Loucy (cell line): Measurements from ENCODE around the gene ZNF865.

Source experiments
- H2AFZ ChIP-seq: fragments of 200-600 bp; sonication (generic); 2 replicates; pipeline ENCODE4 v1.6.0; 2016; ENCODE audit warnings: antibody characterized with exemption, mild to moderate bottlenecking, low read length, moderate library complexity
- H3F3A ChIP-seq: fragments of 200-600 bp; 2 replicates; pipeline ENCODE4 v1.6.0; 2016; ENCODE audit warnings: antibody characterized with exemption, low read depth, mild to moderate bottlenecking
- H3K27me3 ChIP-seq: fragments of 200-600 bp; sonication (generic); 2 replicates; pipeline ENCODE4 v1.6.1; 2014; ENCODE audit warnings: low read length, mild to moderate bottlenecking; ENCODE audit not compliant: insufficient read depth, poor library complexity, severe bottlenecking
- H3K36me3 ChIP-seq: fragments of 200-600 bp; sonication (generic); 2 replicates; pipeline ENCODE4 v1.6.1; 2016; ENCODE audit warnings: low read length; ENCODE audit not compliant: insufficient read depth
- H3K4me1 ChIP-seq: fragments of 200-600 bp; sonication (generic); 2 replicates; pipeline ENCODE4 v1.5.1; 2014; ENCODE audit warnings: low read length, mild to moderate bottlenecking; ENCODE audit not compliant: insufficient read depth, poor library complexity, severe bottlenecking
- H3K4me2 ChIP-seq: fragments of 200-600 bp; sonication (generic); 2 replicates; pipeline ENCODE4 v1.6.0; 2014; ENCODE audit warnings: antibody characterized with exemption, low read length, low read depth, mild to moderate bottlenecking; ENCODE audit not compliant: poor library complexity, severe bottlenecking
- H3K4me3 ChIP-seq: fragments of 200-600 bp; sonication (generic); 2 replicates; pipeline ENCODE4 v1.5.1; 2014; ENCODE audit warnings: low read length, mild to moderate bottlenecking, mixed read lengths; ENCODE audit not compliant: poor library complexity, severe bottlenecking
- H3K79me2 ChIP-seq: fragments of 200-600 bp; sonication (generic); 2 replicates; pipeline ENCODE4 v1.6.1; 2014; ENCODE audit warnings: low read length; ENCODE audit not compliant: insufficient read depth
- H3K9ac ChIP-seq: fragments of 200-600 bp; sonication (generic); 2 replicates; pipeline ENCODE4 v1.6.0; 2014; ENCODE audit warnings: mild to moderate bottlenecking, low read depth, low read length, moderate library complexity; ENCODE audit not compliant: poor library complexity, severe bottlenecking
- H3K9me2 ChIP-seq: fragments of 200-600 bp; sonication (generic); replicated peaks from 2 replicates; pipeline ENCODE4 v1.6.1; 2016; ENCODE audit warnings: low read depth, low read length, mixed read lengths
- H3K9me3 ChIP-seq: fragments of 200-600 bp; sonication (generic); 2 replicates; pipeline ENCODE4 v1.6.1; 2014; ENCODE audit warnings: mild to moderate bottlenecking, antibody characterized with exemption, low read length, low read depth; ENCODE audit not compliant: insufficient read depth
- H4K20me1 ChIP-seq: fragments of 200-600 bp; sonication (generic); 2 replicates; pipeline ENCODE4 v1.6.0; 2014; ENCODE audit warnings: antibody characterized with exemption, low read length, mild to moderate bottlenecking; ENCODE audit not compliant: insufficient read depth, poor library complexity, severe bottlenecking
- CTCF ChIP-seq: fragments of 200-600 bp; sonication (generic); conservative IDR thresholded peaks from 2 replicates; pipeline ENCODE4 v1.5.1; 2014; ENCODE audit warnings: mild to moderate bottlenecking, antibody characterized with exemption, low read length
- EZH2phosphoT487 ChIP-seq: fragments of 200-600 bp; IDR thresholded peaks from 2 replicates; pipeline ENCODE4 v1.6.1; 2018; ENCODE audit warnings: antibody characterized with exemption, mild to moderate bottlenecking, moderate library complexity, borderline replicate concordance

The ZNF865 gene

GRCh38 chr19:55605637-55606470, at the start of gene ZNF865:
TSS of gene ZNF865 (plus strand) at chr19:55605647. CDS start at chr19:55613619, 7,972 bp downstream.
- no peak for TF ChIP-seq EZH2phosphoT487
- TF ChIP-seq CTCF: peak; percentile 83

GRCh38 chr19:55559684-55560083, 45.8 kb upstream of the ZNF865 start:
- Histone ChIP-seq H3K4me2 (no peak overlapping the region), H3K27me3 (no peaks in the 10 kb centered on the region), H3K9ac (no peak overlapping the region), H3K9me2 (no peaks in the 10 kb centered on the region), H3K36me3 (no peaks in the 10 kb centered on the region), H3F3A (no peaks in the 10 kb centered on the region), H4K20me1 (no peaks in the 10 kb centered on the region), H3K4me3 (no peak overlapping the region), H3K9me3 (no peaks in the 10 kb centered on the region), H2AFZ (no peak overlapping the region), H3K79me2 (no peaks in the 10 kb centered on the region), H3K4me1 (no peaks in the 10 kb centered on the region)
- TF ChIP-seq EZH2phosphoT487 (no peak), CTCF (no peak)

More at GRCh38 chr19:55605637-55606470, at the start of gene ZNF865:
- no peaks in the 10 kb centered on the region for H3K9me3 ChIP-seq
- H3K27me3 ChIP-seq: no peaks in the 10 kb centered on the region
- H3K4me3 ChIP-seq: peak within 1 kb of the TSS; percentile 98
- peak within 1 kb of the TSS; percentile 99 for H3K9ac ChIP-seq
- H3K4me1 ChIP-seq: peaks cover 35% of the 10 kb centered on the region
- H3K36me3 ChIP-seq: no peaks in the 10 kb centered on the region
- H3K9me2 ChIP-seq: no peaks in the 10 kb centered on the region
- peak within 1 kb of the TSS; percentile 70 for H2AFZ ChIP-seq
- H3F3A ChIP-seq: peaks cover 10% of the 10 kb centered on the region
- H3K4me2 ChIP-seq: peak within 1 kb of the TSS; percentile 100
- peaks cover 23% of the 10 kb centered on the region for H4K20me1 ChIP-seq
- peaks cover 58% of the 10 kb centered on the region for H3K79me2 ChIP-seq

- Histone ChIP-seq H3K4me1 (no peaks in the 10 kb centered on the region), H3K9me2 (no peaks in the 10 kb centered on the region), H4K20me1 (no peaks in the 10 kb centered on the region), H3K4me3 (no peak overlapping the region), H3K4me2 (no peak overlapping the region), H3K27me3 (no peaks in the 10 kb centered on the region), H3K9me3 (no peaks in the 10 kb centered on the region), H2AFZ (no peak overlapping the region), H3K36me3 (no peaks in the 10 kb centered on the region), H3K9ac (no peak overlapping the region), H3F3A (no peaks in the 10 kb centered on the region), H3K79me2 (no peaks in the 10 kb centered on the region)
- TF ChIP-seq CTCF (no peak), EZH2phosphoT487 (no peak)
These were observed 42.2 kb upstream of the ZNF865 start for GRCh38 chr19:55563261-55563690.
